Activated naive CD8-positive, alpha-beta T cell treated with anti-CD3 and anti-CD28 coated beads, Interleukin-2, amount 50 U/mL, for 16 hours (primary cell): ENCODE results near the gene TRAK2.
"Not testable (repeated sequence)": the region's sequence is repeated elsewhere in the genome, so short reads cannot be mapped to it uniquely, and the experiment has no call there.

Experiments used
- DNase-seq: peaks from one replicate; pipeline ENCODE4 v3.0.0-alpha.2; 2020; ENCODE audit warnings: low read depth, low spot score

Gene TRAK2

DNA sequence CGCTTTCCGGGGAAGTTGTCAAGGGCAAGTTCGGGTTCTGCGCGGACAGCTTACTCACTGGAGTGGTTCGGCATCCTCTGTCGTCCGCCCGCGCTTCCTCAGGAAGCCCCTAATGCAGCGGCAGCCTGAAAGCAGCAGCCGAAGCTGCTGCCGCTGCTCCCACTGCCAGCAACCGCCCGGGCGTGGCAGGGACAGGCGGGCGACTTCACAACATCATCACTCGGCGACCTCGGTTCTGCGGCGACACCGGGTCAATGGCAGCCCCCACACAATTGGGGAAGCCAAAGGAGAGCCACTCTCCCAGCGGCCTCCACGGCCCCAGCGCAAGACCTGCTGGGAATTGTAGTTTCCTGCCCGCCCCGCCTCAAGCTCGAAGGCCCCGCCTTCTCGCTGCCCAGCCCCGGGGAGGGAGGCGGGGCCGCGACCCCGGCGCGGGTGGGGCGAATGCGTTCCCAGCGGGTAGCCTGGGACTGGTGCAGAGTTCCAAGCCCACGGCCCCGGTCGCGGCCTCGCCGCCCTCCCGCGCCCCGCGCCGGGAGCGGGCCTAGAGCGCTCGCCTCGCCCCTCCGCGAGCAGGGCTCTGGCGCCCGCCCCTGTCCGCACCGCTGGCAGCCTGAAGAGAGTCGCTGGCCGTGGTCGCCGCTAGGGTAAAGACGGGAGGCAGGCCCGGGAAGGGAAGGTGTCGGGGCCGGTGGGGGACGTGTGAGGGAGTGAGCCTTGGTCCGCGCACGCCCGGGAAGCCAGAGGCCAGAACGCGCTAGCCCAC is at the start of gene TRAK2, which contains the start of gene STRADB:
Gene TRAK2 (minus strand): TSS at position 167 of the 766 bp plus-strand sequence. CDS start 30,951 bp downstream, outside the sequence.
Gene STRADB (plus strand): TSS at position 449 of the 766 bp plus-strand sequence. CDS start 3,101 bp downstream, outside the sequence.
- peak; percentile 89 for DNase-seq

DNA sequence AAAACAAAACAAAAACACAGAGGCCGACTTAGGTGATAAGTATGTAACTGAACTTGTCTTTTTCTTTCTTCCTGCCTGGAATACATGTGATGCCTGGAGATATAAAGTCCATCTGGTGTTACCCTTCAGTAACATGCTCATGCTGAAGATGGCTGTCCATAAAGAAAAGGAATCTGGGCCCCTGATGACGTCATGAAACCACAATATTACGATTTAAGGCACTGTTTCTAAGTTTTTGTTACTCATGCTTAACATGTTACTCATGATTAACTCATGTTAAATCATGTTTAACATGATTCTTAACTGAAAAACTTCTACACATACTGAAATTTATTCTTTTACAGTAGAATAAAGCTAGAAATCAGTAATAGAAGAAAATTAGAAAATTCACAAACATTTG is 49.3 kb upstream of the TRAK2 start:
- no peak for DNase-seq

GRCh38 chr2:201496785-201497184 is 45.5 kb upstream of the TRAK2 start:
- no peak for DNase-seq

DNA sequence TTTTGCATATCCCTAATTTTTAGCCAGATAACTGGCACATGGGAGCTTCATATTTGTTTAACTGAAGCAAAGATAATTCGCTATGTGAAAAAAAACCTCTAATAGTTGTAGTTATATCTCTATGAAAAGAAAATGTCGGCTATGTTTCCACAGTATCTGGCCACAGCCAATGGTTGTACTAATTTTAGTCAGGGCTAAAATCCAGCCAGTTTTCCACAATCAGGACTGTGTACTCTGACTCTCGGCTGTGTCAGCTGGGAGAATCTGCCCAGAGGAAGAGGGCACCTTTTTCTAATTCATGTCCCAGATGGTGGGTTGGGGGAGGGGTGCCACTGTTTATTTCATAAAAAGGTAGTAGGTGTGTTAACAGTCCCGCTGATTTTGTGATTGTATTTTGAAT is 39.0 kb upstream of the TRAK2 start:
- no peak for DNase-seq

DNA sequence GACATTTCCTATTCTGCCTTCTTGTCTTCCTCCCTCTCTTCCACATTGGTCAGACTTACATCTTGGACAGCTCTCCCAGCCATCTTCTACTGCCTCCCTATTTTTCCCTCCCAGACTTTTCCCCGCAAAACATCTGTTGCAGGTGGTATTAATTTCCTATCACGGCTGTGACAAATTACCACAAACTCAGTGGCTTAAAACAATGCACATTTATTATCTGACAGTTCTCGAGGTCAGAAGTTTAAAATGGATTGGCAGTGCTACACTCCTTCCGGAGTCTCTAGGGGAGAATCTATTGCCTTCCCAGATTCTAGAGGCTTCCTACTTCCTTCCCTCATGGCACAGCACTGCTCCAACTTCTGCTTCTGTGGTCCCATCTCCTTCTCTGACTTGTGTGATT is 33.5 kb upstream of the TRAK2 start:
- DNase-seq = no peak

GRCh38 chr2:201483758-201484157 is 32.5 kb upstream of the TRAK2 start:
- DNase-seq = not testable (repeated sequence)

- DNase-seq = no peak
Observed at GRCh38 chr2:201483342-201483741, 32.1 kb upstream of the TRAK2 start.

DNA sequence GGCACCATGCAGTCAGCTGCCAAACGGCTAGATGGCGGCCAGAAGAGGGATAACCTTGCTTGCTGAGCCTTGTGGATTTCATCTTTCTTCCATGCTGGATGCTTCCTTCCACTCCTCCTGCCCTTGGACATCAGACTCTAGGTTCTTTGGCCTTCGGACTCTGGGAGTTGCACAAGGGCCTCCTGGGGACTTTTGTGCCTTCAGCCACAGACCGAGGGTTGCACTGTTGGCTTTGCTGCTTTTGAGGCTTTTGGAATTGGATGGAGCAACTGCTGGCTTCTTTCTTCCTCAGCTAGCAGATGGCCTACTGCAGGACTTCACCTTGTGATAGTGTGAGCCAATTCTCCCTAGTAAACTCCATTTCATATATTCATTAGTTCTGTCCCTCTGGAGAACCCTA is 31.3 kb upstream of the TRAK2 start:
- no peak for DNase-seq

GRCh38 chr2:201472411-201472810 is 21.2 kb upstream of the TRAK2 start:
- DNase-seq = no peak

- no peak for DNase-seq
Observed at GRCh38 chr2:201471732-201472393, 20.6 kb upstream of the TRAK2 start.

- no peak for DNase-seq
Observed at GRCh38 chr2:201470821-201471731, 19.8 kb upstream of the TRAK2 start.

GRCh38 chr2:201467666-201468065 is 16.4 kb upstream of the TRAK2 start:
- no peak for DNase-seq

DNA sequence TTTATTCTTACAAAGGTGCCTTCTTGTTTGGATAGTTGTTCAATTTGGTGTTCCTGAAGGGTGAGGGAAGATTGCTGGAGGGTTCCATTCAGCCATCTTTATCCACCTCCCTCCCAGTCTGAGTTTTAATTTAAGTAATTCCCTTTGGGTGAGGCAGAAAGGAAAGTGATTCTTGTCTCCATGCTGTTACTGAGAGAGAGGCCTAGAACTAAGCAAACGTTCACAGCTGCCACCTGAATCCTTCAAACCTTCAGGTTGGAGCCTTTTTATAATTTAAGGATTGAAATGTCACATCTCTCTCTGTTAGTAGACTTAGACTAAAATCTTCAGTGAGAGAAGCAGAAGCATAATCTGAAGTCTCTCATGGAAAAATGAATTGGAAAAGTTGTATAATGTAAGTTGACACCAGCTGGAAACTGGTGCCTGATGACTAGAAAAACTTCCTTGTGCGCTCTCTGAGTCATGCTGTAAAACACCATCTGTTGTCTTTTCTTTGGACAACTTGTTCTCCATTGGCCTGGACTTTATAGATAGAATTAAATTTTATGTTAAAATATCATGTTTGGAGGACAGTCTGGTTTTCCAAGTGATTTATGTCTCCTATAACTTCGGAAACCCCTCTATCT is 14.9 kb upstream of the TRAK2 start:
- no peak for DNase-seq

GRCh38 chr2:201465524-201465971 is 14.3 kb upstream of the TRAK2 start:
- DNase-seq = no peak

- DNase-seq = no peak
Observed at GRCh38 chr2:201464547-201464946, 13.3 kb upstream of the TRAK2 start.

DNA sequence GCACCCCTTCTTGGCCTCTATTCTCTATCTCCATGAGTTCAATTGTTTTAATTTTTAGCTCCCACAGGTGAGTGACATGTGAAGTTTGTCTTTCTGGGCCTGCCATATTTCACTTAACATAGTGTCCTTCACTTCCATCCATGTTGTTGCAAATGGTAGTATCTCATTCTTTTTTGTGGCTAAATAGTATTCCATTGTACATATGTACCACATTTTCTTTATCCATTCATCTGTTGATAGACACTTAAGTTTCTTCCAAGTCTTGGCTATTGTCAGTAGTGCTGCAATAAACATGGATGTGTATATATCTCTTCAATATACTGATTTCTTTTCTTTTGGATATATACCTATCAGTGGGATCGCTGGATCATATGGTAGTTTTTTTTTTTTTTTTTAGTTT is 9.3 kb upstream of the TRAK2 start:
- no peak for DNase-seq

DNA sequence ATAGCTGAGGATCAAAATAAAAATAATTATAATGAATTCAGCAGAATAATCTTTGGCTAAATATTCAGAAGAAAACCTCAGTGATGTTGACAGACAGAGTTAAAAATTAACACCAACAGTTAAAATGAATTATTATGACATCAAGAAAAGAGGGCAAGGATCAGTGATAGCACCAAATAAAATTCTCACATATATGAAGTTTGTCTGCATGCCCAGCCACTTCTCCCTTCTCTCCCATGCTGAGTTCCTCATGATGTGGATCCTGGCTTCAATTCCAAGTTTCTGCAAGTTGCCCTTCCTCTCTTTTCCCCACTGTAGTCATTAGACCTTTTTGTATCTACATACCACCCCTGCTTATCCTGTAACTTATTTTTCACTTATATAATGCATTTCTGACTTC is 7.1 kb upstream of the TRAK2 start:
- DNase-seq = no peak

- DNase-seq = no peak
Observed at GRCh38 chr2:201452922-201453643, 1.8 kb upstream of the TRAK2 start.

DNA sequence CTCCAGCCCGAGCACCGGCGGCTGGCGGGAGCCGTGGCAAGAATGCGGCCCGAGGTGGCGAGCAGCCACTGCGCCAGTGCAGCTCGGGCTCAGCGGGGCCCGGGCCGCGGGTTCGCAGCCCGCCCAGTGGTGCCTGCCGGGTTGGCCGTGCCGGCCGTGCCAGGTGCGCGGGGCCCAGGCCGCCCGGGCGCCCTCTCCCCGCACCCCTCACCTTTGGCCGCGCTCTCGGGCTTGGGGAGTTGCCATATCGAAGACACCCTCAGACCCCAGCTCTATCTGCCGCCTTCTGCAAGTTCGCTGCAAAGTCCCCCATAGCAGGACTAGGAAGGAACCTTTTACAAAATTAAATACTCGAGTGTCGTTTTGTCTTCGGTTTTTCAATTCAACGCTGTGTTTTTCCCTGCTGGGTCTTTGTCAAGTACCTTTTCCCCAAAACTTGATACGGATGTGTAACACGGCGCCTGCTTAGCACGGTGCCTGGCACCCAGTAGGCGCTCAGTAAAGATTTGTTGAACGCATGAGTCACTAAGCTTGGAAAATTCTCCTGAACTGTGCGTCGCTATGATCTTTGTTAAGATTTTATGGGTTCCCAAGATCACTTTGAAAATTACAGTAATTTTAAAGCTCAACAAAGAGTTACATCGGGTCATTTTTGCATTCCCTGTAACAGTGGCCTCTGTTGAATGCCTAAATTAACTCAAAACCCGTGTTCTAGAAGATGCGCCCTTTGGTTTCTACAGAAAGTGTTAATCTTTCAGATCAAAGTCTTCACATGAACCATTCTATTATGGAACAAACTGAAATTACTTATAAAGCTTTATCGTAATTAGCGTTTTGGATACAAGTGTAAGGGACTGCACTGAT is 1.0 kb upstream of the TRAK2 start:
- DNase-seq = no peak

DNA sequence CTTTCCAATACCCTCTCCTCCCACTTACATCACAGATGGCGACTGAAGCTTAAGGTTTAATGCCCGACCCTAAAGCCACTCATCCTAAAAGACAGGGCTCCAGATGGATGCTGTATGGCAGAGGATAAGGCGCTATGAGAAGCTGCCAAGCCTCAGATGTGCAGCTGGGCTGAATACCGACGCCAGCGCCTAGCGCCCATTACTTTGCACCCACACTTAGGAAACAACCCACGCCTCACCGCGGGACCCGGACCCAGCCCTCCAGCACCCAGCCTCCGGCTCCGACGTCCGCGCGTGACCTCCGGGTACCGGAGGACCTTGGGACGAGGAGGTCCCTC is 335 bp downstream of the TRAK2 start:
- no peak for DNase-seq
